Hematopoietic multipotent progenitor cell treated with erythropoietin and hydrocortisone succinate and interleukin-3 and kit ligand, for 17 days (in vitro differentiated cells): ENCODE measurements around the gene SPSB3.

Experiments
- DNase-seq: peaks from one replicate; pipeline ENCODE4 v3.0.0-alpha.2; 2015; ENCODE audit warnings: low spot score

SPSB3 gene

DNA sequence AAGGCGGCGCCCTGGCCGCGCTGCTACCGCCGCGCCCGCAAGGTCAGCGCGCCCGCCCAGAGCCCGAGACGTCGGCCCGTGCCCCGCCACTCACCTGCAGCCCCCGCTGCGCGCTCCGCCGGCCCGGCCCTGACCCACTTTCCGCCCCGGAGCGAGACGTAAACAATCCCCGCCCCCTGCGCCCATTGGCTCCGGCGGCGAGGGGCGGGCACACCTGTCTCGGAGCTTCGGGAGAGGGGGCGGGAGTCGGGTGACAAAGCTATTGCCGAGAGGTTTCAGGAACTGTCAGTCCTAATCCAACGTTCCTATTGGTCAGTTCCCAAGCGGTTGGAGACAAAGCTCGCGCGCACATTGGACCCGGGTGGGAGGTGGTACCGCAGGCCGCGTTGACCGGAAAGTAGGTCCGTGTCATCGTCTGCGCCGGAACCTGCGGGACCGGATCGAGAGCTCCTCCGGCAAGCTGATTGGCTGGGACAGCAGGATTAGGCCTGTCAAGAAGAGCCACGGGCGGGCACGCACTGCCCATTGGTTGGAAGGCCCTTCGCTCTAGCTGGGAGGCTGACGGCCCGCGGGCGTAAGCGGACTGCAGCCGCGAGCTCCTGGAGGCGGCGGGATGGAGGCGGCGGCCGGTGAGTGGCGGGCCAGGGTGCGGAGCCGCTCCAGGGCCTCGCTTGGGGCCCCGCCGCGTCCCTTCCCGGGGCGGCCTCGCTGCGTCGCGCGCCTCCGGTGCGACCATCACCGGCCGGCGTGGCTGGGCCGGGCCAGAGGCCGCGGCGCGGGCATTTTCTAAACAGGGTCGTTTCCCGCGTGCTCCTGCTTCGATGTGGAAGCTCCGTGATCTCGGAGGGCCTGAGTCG lies at the start of gene SPSB3, which contains the start of gene NUBP2:
SPSB3 (minus strand) TSS at position 164 of the 857 bp plus-strand sequence. CDS start 1,088 bp downstream, outside the sequence.
NUBP2 (plus strand) TSS at position 553 of the 857 bp plus-strand sequence; CDS start at position 614, 61 bp downstream.
- DNase-seq: peak; percentile 100

DNA sequence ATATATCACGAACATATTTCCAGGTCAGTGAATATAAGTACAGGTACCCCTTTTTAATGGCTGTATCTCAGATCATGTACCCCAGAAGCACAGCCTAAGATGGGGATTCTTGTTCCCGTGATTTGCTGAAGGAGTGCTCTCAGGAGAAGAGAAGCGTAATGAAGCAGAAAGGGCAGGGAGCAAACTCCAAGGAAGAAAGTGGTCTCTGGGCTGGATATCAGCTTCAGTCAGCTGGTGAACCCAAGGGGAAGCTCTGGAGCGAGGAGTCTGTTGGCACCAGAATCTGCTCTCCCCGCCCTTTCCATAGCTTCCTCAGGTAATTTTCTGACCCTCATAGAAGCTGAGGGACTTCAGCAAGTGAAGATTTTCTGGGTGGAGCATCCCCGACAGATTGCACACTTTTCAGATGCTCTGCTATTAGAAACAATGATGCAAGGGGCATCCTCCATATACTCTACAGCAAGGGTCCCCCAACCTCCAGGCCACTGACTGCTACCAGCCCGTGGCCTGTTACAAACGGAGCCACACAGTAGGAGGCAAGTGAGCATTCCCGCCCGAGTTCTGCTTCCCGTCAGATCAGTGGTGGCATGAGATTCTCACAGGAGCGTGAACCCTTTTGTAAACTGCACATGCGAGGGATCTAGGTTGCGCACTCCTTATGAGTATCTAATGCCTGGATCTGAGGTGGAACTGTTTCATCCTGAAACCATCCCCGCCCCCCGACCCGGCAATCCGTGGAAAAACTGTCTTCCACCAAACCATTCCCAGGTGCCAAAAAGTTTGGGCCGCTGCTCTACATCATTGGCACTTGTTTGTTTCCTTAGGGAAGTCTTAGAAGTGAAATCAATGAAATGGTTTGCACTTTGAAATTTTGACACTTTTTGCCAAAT lies 49.1 kb upstream of the SPSB3 start:
- DNase-seq: no peak

DNA sequence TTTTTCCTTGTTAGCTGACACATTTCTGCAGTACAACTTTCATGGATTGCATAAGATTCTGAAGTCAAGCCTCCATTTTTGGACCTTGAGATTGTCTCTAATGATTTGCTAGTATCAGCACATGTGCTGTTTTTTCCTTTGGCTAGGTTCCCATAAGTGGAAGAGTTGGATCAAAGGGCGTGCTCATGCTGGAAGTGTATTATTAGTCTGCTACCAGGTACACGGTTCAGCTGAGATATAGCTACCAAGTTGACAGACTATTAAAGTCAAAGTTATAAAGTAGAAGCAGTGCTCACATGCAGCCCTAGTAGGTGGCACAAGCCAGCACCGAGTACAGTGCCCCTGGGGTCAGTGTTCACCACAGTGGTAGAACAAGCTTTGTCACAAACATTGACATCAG lies 47.8 kb upstream of the SPSB3 start:
- peak; percentile 31 for DNase-seq

DNA sequence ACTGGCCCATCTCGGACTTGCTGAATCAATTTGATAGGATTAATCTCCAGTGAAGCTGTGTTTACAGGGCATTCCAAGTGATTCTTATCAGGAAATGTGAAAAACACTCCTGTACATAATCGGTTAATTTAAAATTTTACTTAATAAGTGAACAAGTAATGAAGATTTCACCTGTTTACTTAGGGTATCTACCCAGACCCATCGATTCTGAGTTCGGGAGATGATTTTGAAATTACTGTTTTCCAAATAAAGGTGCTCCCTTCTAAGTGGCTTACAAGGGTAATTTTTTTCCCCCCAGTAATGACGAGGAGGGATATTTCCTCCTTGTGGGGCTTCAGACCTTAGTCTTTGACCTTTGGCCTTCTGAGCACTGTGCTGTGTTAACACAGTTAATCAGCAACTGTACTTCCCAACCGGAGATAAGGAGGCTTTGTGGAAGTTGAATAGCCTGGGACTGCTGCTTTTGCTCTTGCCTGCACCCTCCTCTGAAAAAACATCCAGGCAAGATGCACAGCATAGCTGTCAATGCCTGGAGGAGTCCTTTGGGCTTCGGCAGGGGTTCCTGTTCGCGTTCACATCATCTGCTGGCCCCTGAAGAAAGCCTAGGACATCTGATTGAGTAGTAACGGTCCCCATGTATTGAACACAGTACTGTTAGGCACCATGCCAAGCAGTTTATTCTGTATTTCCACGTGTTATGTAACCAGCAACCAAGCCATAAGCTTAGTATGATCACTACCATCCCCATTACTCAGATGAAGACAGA lies 46.5 kb upstream of the SPSB3 start:
- peak; percentile 44 for DNase-seq

DNA sequence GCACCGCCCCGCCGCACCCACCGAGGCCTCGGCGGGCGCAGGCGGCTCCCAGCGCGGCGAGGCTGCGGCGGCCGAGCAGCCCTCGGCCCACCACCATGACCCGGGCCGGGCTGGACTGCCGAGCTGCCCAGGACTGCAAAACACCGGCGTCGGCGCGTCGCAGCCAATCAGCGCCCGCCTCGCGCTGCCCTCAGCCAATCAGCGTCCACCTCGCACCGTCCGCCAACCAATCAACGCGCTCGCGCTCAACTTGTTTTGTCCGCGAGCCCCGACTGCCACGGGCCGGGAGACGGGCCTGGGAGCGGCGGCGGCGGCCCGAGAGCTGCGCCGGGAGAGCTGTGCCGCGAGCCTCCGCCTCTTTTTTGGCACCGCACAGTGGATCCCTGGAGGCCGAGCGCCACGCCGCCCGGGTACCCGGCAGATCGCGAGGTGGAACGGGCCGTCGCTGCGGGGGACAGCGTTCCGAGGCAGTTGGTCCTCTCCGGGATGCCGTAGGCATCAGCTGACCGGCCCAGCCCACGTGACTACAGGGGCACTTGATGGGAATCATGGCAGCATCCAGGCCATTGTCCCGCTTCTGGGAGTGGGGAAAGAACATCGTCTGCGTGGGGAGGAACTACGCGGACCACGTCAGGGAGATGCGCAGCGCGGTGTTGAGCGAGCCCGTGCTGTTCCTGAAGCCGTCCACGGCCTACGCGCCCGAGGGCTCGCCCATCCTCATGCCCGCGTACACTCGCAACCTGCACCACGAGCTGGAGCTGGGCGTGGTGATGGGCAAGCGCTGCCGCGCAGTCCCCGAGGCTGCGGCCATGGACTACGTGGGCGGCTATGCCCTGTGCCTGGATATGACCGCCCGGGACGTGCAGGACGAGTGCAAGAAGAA lies 44.6 kb upstream of the SPSB3 start, which contains the start of the genes FAHD1 and HAGH:
FAHD1 (plus strand) TSS at position 516 of the 883 bp plus-strand sequence; CDS start at position 549, 33 bp downstream.
HAGH (minus strand) TSS at position 135 of the 883 bp plus-strand sequence; CDS start at position 97, 38 bp downstream.
- DNase-seq: peak; percentile 97

DNA sequence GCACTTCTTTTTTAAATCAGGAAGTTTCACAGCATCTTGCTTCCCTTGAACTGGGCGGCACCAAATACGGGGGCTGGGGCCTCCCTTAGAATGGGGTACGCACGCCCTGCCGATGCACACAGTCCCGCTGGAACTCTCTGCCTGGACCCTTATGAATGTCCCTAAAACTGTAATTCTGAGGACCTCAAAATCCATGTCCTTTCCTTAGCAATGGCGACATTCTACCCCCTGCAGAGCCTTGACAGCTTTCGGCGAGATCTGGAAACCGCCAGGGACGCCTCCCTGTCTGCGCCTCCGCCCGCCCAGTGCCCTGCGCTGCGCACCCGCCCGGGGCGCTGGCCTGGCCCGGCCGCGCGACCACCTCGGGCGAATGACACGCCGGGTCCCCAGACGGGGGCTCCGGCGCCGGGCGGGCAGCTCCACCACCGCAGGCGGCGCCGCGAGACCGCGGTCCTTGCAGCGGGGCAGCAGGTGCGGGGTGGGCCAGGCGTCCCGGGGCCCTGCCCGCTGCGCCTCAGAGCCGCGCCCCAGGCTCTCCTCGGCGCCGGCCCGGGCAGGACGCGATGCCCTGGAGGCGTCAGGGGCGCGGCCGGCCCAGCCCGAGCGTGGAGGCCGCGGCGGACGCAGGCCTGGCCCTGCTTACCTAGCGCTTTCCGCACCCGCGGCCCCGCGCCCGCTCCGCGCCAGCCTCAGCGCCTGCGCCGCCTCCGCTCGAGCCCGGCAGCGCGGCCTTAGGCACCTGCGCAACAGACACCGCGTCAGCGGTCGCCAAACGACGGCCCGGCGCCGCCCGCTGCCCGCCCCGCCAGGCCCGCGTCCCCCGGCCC lies 43.7 kb upstream of the SPSB3 start:
- DNase-seq: peak; percentile 81

DNA sequence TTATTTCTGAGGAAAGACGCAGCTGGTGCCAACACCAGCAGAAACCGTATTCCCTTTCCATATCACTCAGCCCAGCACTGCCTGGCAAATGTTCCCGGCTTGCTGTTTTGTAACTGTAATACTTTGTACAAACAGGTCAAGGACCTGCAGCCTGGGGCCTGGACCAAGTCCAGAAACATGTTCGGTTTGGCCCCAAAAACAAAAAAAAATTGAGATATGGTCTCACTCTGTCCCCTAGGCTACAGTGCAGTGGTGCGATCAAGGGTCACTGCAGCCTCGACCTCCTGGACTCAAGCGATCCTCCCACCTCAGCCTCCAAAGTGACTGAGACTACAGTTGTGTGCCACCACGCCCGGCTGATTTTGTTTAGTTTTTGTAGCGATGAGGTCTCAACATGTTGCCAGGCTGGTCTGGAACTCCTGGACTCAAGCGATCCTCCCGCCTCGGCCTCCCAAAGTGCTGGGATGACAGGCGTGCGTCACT lies 43.1 kb upstream of the SPSB3 start:
- DNase-seq: peak; percentile 19

- peak; percentile 87 for DNase-seq
Measured at GRCh38 chr16:1823821-1824220, 41.5 kb upstream of the SPSB3 start.

DNA sequence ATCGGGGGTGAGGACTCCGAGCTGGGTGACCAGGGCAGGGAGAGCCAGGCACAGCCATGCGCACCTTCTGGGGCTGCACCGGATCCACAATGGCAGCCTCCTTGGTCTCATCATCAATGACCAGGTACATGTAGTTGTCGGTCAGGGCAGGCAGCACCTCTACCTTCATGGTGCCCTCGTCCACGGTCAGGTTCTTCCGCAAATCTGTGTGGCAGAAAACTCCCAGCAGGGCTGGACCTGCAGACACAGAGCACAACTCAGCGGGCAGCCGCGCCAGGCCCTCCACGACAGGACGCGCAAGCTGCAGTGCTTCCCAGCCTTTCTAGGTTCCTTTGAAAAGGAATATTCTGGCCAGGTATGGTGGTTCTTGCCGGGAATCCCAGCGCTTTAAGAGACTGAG lies 40.4 kb upstream of the SPSB3 start:
- no peak for DNase-seq

DNA sequence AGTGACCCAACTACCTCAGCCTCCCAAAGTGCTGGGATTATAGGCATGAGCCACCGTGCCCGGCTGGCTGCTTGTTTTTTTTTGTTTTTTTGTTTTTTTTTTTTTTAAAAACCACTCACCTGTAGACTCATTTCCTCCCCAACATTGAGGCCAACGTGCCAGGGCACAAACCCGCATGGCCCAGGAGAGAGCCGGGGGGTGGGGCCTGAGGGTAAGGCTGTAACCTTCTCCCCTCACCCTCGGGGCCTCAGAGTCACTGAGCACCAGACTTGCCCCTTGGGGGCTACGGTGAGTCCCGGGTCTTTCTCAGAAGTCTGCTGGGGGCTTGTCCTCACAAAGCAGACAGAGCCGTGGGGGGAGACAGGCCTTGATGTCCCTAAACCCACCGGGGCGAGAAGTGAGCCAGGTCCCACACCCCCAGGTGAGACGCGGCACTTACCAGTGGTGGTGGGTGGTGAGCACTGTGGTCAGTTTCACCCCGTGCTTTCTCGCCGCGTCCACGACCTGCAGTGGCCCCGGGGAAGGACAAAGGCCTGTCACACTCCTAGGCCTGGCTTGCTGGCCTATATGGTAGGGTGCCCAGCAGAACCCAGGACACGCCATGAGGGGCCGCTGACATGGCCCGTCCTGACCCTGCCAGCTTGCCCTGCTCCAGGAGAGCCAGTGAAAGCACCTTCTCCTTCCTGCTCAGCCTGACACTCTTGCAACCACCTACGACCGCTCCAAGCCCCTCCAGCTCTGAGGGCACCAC lies 39.7 kb upstream of the SPSB3 start:
- no peak for DNase-seq

- no peak for DNase-seq
Measured at GRCh38 chr16:1820946-1821290, 38.5 kb upstream of the SPSB3 start.

GRCh38 chr16:1820096-1820945 lies 38.0 kb upstream of the SPSB3 start:
- peak; percentile 90 for DNase-seq

DNA sequence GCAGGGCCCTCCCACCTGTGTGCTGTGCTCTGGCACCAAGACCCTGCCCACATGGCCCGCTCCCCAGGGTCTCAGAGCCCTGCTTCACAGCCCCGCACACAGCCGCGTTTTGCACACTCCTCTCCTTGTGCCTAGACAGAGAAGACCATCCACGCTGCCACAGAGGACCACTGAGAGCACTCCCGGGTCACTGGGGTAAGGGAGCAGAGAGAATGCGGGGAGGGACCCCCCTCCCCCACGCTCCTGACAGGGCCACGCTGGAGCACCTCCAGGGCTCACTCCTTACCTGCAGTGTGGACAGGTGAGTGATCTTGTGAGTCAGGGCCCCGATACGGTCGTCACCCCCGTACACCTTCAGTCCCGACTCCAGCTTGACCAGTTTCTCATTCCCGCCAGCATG lies 37.2 kb upstream of the SPSB3 start:
- DNase-seq: no peak

- no peak for DNase-seq
Measured at GRCh38 chr16:1818873-1819525, 36.6 kb upstream of the SPSB3 start.

GRCh38 chr16:1818204-1818872 lies 36.0 kb upstream of the SPSB3 start:
- DNase-seq: peak; percentile 43

DNA sequence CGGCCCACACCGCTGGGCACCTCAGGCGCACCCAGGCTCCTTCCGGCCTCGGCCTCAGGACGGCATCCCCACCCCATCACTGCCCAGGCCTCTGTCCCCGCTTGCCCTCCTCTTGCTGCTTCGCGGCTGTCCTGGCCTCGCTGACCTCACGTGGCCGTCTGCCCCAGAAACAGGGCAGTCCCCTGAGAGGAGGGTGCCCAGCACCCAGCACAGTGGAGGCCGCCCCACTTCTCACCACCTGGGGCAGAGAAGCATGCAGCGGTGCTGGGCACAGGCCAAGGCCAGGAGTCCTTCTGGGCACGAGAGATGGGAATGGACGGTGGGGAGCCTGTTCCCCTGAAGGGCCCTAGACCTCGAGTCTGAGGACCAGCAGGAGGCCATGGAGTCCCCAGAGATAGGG lies 35.3 kb upstream of the SPSB3 start:
- no peak for DNase-seq

DNA sequence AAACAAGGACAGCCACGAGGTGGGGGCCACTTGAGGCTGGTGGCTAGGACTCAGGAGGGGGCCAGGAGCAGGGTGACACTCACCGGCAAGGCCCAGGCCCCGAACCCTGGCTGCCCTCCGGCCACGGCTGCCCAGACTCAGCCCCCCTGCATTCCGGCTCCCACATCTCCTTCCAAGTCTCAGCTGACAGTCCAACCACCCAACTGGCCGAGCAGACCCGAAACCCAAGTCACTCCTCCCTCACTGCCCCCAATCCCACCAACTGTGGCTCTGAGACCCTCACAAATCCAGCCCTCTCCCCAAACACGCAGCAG lies 34.9 kb upstream of the SPSB3 start:
- DNase-seq: no peak
